Measurements from ENCODE around the gene LASP1NB.

GRCh38 chr17:38905375-38905774 lies 20.0 kb upstream of the LASP1NB start:
- TF ChIP-seq RAD21 (IDR thresholded peaks at IDR 0.05; ENCODE audit: low read depth) (no peak), USF1 (IDR thresholded peaks at IDR 0.05) (no peak), TAF1 (IDR thresholded peaks at IDR 0.05; ENCODE audit: low read depth) (no peak), EP300 (IDR thresholded peaks at IDR 0.05; ENCODE audit: borderline replicate concordance) (no peak), MAX (IDR thresholded peaks at IDR 0.05) (no peak)
